LNCAP (cell line): ENCODE measurements around the gene SOX2.

Source experiments
- TF ChIP-seq, protein P1 (sequence below): fragments of 450-650 bp; IDR thresholded peaks from 2 replicates; pipeline ENCODE4 v1.5.1; 2017; ENCODE audit warnings: mild to moderate bottlenecking

SOX2 gene

DNA sequence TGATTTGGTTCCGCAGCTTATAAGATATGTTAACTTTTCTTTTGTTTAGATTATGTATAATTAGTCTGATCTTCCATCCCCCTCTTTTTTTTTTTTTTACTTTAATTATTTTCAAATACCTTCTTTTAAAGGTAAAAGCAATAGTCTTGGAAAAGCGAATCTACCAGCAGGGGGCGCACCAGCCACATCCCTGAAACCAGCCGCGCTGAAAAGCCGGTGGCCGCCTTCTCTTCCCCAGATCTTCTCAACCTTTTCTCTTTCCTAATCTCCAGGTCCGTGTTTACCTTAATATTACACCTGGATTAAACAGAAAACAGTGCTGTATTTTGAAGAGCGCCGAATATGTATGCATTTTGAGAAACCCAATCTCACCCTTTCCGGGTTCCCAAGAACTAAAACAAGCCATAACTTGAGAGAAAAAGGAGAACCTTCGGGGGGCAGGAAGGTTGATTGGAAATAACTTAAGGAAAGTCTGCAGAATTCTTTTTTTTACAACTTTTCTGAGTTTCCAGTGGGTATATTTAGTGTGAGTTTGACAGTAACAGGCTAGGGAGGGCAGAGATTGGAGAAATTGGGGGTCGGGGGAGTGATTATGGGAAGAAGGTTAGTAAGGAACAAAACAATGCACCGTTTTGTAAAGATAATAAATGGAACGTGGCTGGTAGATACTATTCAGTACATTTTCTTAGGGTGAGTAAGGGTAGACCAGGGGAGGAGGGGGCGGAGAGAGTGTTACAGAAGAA, 2.0 kb upstream of the SOX2 start:
- TF ChIP-seq, protein P1, sequence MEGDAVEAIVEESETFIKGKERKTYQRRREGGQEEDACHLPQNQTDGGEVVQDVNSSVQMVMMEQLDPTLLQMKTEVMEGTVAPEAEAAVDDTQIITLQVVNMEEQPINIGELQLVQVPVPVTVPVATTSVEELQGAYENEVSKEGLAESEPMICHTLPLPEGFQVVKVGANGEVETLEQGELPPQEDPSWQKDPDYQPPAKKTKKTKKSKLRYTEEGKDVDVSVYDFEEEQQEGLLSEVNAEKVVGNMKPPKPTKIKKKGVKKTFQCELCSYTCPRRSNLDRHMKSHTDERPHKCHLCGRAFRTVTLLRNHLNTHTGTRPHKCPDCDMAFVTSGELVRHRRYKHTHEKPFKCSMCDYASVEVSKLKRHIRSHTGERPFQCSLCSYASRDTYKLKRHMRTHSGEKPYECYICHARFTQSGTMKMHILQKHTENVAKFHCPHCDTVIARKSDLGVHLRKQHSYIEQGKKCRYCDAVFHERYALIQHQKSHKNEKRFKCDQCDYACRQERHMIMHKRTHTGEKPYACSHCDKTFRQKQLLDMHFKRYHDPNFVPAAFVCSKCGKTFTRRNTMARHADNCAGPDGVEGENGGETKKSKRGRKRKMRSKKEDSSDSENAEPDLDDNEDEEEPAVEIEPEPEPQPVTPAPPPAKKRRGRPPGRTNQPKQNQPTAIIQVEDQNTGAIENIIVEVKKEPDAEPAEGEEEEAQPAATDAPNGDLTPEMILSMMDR: peak; percentile 81

DNA sequence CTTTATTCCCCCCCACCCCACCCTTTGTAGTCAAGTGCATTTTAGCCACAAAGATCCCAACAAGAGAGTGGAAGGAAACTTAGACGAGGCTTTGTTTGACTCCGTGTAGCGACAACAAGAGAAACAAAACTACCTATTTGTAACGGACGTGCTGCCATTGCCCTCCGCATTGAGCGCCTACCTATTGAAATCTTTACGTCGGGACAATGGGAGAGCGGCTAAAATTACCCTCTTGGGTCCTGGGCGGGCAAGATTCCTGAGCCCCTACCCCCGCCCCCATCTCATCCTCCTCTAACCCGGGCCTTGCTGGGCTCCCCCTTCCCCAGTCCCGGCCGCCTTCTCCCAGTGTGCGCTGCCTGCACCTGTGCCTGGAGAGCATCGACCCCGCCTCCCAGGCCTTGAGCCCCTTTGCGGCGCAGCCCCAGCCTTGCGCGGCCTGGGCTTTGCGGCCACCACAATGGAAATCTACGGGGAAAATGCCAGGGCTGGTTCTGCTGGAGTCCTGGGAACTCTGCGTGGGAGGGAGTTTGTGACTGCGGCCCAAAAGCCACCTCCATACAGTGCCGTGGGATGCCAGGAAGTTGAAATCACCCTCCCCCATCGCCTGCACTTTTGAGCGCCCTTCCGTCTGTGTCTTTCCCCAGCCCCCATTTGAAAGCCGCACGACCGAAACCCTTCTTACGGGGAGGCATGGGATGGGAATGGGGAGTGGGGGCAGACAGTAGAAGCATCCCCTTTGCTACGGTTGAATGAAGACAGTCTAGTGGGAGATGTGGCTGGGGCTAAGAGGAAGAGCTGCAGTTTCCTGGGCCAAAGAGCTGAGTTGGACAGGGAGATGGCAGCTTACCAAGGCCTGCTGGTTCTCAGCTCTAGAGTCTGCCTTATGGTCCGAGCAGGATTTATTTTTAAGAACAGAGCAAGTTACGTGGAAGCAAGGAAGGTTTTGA, 1.1 kb upstream of the SOX2 start:
- TF ChIP-seq, protein P1: no peak

DNA sequence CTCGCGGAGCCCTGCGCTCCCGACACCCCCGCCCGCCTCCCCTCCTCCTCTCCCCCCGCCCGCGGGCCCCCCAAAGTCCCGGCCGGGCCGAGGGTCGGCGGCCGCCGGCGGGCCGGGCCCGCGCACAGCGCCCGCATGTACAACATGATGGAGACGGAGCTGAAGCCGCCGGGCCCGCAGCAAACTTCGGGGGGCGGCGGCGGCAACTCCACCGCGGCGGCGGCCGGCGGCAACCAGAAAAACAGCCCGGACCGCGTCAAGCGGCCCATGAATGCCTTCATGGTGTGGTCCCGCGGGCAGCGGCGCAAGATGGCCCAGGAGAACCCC, 464 bp downstream of the SOX2 start:
- TF ChIP-seq, protein P1: no peak

DNA sequence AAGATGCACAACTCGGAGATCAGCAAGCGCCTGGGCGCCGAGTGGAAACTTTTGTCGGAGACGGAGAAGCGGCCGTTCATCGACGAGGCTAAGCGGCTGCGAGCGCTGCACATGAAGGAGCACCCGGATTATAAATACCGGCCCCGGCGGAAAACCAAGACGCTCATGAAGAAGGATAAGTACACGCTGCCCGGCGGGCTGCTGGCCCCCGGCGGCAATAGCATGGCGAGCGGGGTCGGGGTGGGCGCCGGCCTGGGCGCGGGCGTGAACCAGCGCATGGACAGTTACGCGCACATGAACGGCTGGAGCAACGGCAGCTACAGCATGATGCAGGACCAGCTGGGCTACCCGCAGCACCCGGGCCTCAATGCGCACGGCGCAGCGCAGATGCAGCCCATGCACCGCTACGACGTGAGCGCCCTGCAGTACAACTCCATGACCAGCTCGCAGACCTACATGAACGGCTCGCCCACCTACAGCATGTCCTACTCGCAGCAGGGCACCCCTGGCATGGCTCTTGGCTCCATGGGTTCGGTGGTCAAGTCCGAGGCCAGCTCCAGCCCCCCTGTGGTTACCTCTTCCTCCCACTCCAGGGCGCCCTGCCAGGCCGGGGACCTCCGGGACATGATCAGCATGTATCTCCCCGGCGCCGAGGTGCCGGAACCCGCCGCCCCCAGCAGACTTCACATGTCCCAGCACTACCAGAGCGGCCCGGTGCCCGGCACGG, 991 bp downstream of the SOX2 start:
- TF ChIP-seq, protein P1: no peak

DNA sequence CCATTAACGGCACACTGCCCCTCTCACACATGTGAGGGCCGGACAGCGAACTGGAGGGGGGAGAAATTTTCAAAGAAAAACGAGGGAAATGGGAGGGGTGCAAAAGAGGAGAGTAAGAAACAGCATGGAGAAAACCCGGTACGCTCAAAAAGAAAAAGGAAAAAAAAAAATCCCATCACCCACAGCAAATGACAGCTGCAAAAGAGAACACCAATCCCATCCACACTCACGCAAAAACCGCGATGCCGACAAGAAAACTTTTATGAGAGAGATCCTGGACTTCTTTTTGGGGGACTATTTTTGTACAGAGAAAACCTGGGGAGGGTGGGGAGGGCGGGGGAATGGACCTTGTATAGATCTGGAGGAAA, 1.5 kb downstream of the SOX2 start:
- TF ChIP-seq, protein P1: no peak

DNA sequence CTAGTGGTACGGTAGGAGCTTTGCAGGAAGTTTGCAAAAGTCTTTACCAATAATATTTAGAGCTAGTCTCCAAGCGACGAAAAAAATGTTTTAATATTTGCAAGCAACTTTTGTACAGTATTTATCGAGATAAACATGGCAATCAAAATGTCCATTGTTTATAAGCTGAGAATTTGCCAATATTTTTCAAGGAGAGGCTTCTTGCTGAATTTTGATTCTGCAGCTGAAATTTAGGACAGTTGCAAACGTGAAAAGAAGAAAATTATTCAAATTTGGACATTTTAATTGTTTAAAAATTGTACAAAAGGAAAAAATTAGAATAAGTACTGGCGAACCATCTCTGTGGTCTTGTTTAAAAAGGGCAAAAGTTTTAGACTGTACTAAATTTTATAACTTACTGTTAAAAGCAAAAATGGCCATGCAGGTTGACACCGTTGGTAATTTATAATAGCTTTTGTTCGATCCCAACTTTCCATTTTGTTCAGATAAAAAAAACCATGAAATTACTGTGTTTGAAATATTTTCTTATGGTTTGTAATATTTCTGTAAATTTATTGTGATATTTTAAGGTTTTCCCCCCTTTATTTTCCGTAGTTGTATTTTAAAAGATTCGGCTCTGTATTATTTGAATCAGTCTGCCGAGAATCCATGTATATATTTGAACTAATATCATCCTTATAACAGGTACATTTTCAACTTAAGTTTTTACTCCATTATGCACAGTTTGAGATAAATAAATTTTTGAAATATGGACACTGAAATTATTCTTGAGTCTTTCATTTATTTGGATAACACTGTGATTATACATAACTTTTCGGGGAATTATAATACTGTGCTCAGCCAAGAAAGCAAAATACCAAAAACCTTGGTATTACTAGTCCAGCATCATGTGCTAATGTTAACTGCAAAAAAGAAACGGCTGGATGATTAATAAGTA, 2.2 kb downstream of the SOX2 start:
- TF ChIP-seq, protein P1: no peak
